ENCODE results near the gene BIRC3. TPM values are rescaled to one million over a fixed set of nuclear protein-coding genes. Genes with fewer than 3 reads are reported as not detected.
A peak's percentile ranks its signal among the peaks of the same experiment; 100 is the strongest.
"Not testable (repeated sequence)": the region's sequence is repeated elsewhere in the genome, so short reads cannot be mapped to it uniquely, and the experiment has no call there.

Gene BIRC3
- total and polyA plus RNA-seq, 2 donors (not counting 1 experiment from before 2014, with no cell fraction given) = 107 to 428 TPM

DNA sequence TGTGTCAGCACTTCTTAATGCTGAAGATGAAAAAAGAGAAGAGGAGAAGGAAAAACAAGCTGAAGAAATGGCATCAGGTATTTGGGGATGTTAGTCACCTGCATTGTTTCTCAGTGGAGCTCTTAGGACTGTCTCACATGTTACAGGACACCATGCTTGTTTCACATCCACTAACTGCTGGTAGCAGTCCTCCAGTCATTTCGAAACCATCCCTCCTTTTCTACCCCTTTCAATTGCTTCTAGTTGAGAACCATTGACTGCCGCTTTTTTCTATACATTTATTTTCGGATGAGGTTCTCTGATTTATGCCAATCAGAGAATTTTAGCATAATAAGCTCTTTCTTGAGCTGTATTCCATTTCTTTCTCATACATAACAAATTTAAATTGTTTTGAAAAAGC is 51.2 kb downstream of the BIRC3 start:
- DNase-seq = peak; percentile 44
- H3K27ac Mint-ChIP-seq = peak overlapping the region; percentile 10
- no peak overlapping the region for H3K9ac ChIP-seq (ENCODE audit: low read length)
- H3K4me3 ChIP-seq (ENCODE audit: control extremely low read depth in 1 of 5, extremely low read depth in 1 of 5, insufficient read depth in 1 of 5, low read depth in 2 of 5, low read length in 4 of 5) = no peak overlapping the region
- peak; percentile 63 for ATAC-seq (ENCODE audit: low read depth)
- no peaks in the 10 kb centered on the region for H3K9me3 Mint-ChIP-seq (ENCODE audit: insufficient read depth)
- H3K4me1 ChIP-seq (ENCODE audit: control insufficient read depth in 2 of 2, insufficient read depth in 2 of 2, low read length in 2 of 2) = no peaks in the 10 kb centered on the region
- no peaks in the 10 kb centered on the region for H3K79me2 ChIP-seq (ENCODE audit: control insufficient read depth, insufficient read depth, low read length)
- H3K36me3 ChIP-seq (replicated peaks in 1 of 2; ENCODE audit: control extremely low read depth in 1 of 2, control insufficient read depth in 1 of 2, extremely low read depth in 1 of 2, insufficient read depth in 2 of 2, low read length in 1 of 2) = peaks cover 7 to 31% of the 10 kb centered on the region in 2 experiments
- no peaks in the 10 kb centered on the region for H3K9me3 ChIP-seq (ENCODE audit: control extremely low read depth in 1 of 3, control insufficient read depth in 2 of 3, insufficient read depth in 1 of 3, low read length in 2 of 3)
- H3K4me2 ChIP-seq (replicated peaks; ENCODE audit: low read depth, low read length, poor library complexity, severe bottlenecking) = no peak overlapping the region
- ChIA-PET POLR2A (interaction anchor here (0.7 kb wide), 1 partner anchor 17 kb away, joined by 4 read pairs; no protein-coding TSS in a partner anchor), CTCF (interaction anchor here (0.7 to 4.1 kb wide), 10 partner anchors 21 to 245 kb away, joined by 3 to 57 read pairs (median 4); no protein-coding TSS in a partner anchor)
- intact Hi-C loops (cut with micrococcal nuclease) = no loop called here
- no peak overlapping the region for H2AFZ ChIP-seq (ENCODE audit: insufficient read depth, low read depth, low read length, poor library complexity, severe bottlenecking)
- H4K20me1 ChIP-seq (ENCODE audit: control insufficient read depth, insufficient read depth, low read length, poor library complexity, severe bottlenecking) = no peaks in the 10 kb centered on the region
- no peak overlapping the region for H3K4me3 Mint-ChIP-seq
- H3K27me3 Mint-ChIP-seq = no peaks in the 10 kb centered on the region
- TF ChIP-seq EZH2 (IDR thresholded peaks at IDR 0.05; ENCODE audit: borderline replicate concordance, insufficient read depth, low read depth, low read length, poor library complexity, severe bottlenecking) = no peak
- TF ChIP-seq, protein P1, sequence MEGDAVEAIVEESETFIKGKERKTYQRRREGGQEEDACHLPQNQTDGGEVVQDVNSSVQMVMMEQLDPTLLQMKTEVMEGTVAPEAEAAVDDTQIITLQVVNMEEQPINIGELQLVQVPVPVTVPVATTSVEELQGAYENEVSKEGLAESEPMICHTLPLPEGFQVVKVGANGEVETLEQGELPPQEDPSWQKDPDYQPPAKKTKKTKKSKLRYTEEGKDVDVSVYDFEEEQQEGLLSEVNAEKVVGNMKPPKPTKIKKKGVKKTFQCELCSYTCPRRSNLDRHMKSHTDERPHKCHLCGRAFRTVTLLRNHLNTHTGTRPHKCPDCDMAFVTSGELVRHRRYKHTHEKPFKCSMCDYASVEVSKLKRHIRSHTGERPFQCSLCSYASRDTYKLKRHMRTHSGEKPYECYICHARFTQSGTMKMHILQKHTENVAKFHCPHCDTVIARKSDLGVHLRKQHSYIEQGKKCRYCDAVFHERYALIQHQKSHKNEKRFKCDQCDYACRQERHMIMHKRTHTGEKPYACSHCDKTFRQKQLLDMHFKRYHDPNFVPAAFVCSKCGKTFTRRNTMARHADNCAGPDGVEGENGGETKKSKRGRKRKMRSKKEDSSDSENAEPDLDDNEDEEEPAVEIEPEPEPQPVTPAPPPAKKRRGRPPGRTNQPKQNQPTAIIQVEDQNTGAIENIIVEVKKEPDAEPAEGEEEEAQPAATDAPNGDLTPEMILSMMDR (IDR thresholded peaks at IDR 0.05) = no peak
- WGBS (ENCODE audit: insufficient coverage) = no CpG with 5 or more reads among the region's 3 CpGs
- peak overlapping the region in 1 of 2 donors; percentile 48 for H3K27ac ChIP-seq (ENCODE audit: low read length in 2 of 2)
- no peaks in the 10 kb centered on the region for H3K27me3 ChIP-seq (replicated peaks in 1 of 4; ENCODE audit: control extremely low read depth in 1 of 4, control insufficient read depth in 3 of 4, insufficient read depth in 4 of 4, low read length in 3 of 4)
- peaks cover 16% of the 10 kb centered on the region for H3K4me1 Mint-ChIP-seq

DNA sequence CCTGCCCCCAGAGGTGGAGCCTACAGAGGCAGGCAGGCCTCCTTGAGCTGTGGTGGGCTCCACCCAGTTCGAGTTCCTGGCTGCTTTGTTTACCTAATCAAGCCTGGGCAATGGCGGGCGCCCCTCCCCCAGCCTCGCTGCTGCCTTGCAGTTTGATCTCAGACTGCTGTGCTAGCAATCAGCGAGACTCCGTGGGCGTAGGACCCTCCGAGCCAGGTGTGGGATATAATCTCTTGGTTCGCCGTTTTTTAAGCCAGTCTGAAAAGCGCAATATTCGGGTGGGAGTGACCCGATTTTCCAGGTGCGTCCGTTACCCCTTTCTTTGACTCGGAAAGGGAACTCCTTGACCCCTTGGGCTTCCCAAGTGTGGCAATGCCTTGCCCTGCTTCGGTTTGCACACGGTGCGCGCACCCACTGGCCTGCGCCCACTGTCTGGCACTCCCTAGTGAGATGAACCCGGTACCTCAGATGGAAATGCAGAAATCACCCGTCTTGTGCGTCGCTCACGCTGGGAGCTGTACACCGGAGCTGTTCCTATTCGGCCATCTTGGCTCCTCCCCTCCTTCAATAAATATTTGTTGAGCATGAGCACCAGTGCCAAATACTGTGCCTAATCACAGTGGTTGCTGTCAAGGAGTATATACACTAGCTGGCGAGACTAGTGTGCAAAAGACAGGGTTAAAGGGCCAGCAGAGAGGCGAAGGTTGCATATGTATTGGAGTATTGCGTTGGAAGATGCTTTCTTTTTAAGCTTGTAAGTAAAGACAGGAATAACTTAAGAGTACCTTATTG is 57.5 kb downstream of the BIRC3 start:
- H3K4me1 Mint-ChIP-seq; H3K27ac ChIP-seq (ENCODE audit: low read length in 2 of 2); H2AFZ ChIP-seq (ENCODE audit: insufficient read depth, low read depth, low read length, poor library complexity, severe bottlenecking); H3K4me2 ChIP-seq (replicated peaks; ENCODE audit: low read depth, low read length, poor library complexity, severe bottlenecking); H3K27me3 ChIP-seq (replicated peaks in 1 of 4; ENCODE audit: control extremely low read depth in 1 of 4, control insufficient read depth in 3 of 4, insufficient read depth in 4 of 4, low read length in 3 of 4); H3K4me1 ChIP-seq (ENCODE audit: control insufficient read depth in 2 of 2, insufficient read depth in 2 of 2, low read length in 2 of 2); H3K4me3 Mint-ChIP-seq; H3K9me3 Mint-ChIP-seq (ENCODE audit: insufficient read depth); H3K79me2 ChIP-seq (ENCODE audit: control insufficient read depth, insufficient read depth, low read length); POLR2A ChIA-PET; H3K9ac ChIP-seq (ENCODE audit: low read length); H3K4me3 ChIP-seq (ENCODE audit: control extremely low read depth in 1 of 5, extremely low read depth in 1 of 5, insufficient read depth in 1 of 5, low read depth in 2 of 5, low read length in 4 of 5); ATAC-seq (ENCODE audit: low read depth); H3K9me3 ChIP-seq (ENCODE audit: control extremely low read depth in 1 of 3, control insufficient read depth in 2 of 3, insufficient read depth in 1 of 3, low read length in 2 of 3); intact Hi-C loops (cut with micrococcal nuclease); DNase-seq; H3K27me3 Mint-ChIP-seq; H3K27ac Mint-ChIP-seq: not testable (repeated sequence)
- CTCF ChIA-PET = interaction anchor here (0.7 to 1.6 kb wide), 4 partner anchors 16 to 77 kb away, joined by 3 to 8 read pairs (median 4); no protein-coding TSS in a partner anchor
- WGBS (ENCODE audit: insufficient coverage) = 98% methylated on average over 17 of the region's 31 CpGs
- peaks cover 19 to 33% of the 10 kb centered on the region in 2 experiments for H3K36me3 ChIP-seq (replicated peaks in 1 of 2; ENCODE audit: control extremely low read depth in 1 of 2, control insufficient read depth in 1 of 2, extremely low read depth in 1 of 2, insufficient read depth in 2 of 2, low read length in 1 of 2)
- peaks cover 15% of the 10 kb centered on the region for H4K20me1 ChIP-seq (ENCODE audit: control insufficient read depth, insufficient read depth, low read length, poor library complexity, severe bottlenecking)

Data from B cell (primary cell).